Measurements from ENCODE around the gene STEAP1. TPM values are rescaled to one million over a fixed set of nuclear protein-coding genes. Genes with fewer than 3 reads are reported as not detected.
A peak's percentile ranks its signal among the peaks of the same experiment; 100 is the strongest.
"Not testable (repeated sequence)": the region's sequence is repeated elsewhere in the genome, so short reads cannot be mapped to it uniquely, and the experiment has no call there.

Gene STEAP1
- total RNA-seq (ENCODE audit: low replicate concordance), result 23.5 and 83.4 TPM in 2 replicates

DNA sequence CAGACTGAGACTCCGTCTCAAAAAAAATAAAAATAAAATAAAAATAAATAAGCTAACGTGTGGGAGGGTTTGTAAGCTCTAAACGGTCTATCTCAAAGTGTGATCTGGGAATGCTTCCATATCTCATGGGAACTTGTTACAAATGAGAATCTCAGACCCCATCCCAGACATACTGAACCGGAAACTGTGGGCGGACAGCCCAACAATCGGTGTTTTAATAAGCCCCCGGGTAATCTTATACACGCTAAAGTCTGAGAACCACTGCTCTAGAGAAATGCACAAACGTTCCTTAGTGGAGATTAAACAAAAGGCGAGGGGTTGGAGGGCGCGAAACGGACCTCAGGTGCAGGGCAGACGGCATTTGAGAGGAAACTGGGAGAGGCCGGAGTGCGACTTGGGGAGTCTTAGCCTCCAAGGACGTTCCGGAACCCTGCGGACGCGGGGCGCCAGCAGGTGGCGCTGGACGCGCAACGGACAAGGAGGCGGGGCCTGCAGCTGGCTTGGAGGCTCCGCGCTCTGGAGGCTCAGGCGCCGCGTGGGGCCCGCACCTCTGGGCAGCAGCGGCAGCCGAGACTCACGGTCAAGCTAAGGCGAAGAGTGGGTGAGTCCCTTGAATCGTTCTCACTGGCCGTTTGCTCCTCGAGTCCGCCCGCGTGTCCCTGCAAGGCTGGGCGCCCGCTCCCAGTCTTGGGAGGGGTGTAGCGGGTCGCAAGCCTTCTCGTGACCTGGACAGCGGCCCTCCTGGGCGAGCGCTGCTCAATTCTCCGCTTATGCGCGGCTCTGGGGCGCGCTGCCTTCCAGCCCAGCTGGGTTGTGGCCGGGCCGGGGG, at the start of gene STEAP1:
STEAP1 (plus strand) TSS at position 527 of the 829 bp plus-strand sequence. CDS start 5,320 bp downstream, outside the sequence.
- TF ChIP-seq, protein P1, sequence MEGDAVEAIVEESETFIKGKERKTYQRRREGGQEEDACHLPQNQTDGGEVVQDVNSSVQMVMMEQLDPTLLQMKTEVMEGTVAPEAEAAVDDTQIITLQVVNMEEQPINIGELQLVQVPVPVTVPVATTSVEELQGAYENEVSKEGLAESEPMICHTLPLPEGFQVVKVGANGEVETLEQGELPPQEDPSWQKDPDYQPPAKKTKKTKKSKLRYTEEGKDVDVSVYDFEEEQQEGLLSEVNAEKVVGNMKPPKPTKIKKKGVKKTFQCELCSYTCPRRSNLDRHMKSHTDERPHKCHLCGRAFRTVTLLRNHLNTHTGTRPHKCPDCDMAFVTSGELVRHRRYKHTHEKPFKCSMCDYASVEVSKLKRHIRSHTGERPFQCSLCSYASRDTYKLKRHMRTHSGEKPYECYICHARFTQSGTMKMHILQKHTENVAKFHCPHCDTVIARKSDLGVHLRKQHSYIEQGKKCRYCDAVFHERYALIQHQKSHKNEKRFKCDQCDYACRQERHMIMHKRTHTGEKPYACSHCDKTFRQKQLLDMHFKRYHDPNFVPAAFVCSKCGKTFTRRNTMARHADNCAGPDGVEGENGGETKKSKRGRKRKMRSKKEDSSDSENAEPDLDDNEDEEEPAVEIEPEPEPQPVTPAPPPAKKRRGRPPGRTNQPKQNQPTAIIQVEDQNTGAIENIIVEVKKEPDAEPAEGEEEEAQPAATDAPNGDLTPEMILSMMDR (IDR thresholded peaks at IDR 0.05; ENCODE audit: insufficient read depth, low read length), result peak; percentile 79
- DNase-seq (ENCODE audit: low read depth), result peak; percentile 94

DNA sequence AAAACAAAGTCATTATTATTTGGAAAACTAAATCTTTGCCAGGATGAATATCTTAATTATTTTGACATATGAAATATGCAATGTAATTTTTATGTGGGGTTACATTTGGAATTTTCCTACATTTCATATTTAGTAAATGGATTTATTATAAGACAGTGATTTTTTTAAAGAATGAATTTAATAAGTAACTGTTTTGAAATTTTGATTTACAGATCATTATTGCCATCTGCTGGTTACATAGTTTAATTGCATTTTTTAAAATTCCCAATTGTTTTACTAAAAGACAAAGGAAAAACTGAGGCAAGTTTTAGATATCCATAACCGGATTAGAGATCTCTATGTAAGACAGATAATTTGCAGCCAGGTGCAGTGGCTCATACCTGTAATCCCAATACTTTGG, 39.3 kb upstream of the STEAP1 start:
- H3K4me3 ChIP-seq (ENCODE audit: low read depth, low read length); DNase-seq (ENCODE audit: low read depth): not testable (repeated sequence)

More for the DNA sequence above, at the start of gene STEAP1:
- peak within 1 kb of the TSS; percentile 70 for H3K4me3 ChIP-seq (ENCODE audit: low read depth, low read length)

DNA sequence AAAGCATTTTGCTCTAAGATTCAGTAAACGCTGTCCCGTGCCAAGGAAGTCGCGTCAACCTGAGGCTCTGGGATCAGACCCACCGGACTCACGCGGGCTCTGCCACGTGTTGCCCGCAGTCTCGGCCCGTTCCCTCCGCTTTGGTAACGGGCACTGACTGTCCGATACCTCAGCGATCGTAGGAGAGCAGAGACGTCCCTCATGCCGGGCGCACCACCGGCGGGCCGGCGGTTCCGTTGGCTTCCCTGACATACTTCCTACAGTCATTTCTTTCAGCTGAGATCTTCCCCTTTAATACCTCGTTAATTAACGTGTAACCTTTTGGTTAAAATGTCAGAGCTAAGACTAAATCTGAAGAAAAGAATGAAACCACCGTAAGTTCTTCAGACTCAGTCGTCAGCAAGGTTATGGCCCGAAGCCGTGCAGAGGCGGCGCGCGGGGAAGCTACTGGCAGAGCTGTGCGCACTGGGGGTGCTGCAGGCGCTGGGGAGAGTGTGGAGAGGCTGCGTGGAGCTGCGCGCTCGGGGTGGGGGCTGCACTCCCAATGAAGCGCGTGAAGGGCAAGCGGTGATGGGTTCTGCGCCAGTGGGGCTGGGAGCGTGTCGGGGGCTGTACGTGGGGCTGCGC, 35.6 kb upstream of the STEAP1 start:
- DNase-seq (ENCODE audit: low read depth), result not testable (repeated sequence)

DNA sequence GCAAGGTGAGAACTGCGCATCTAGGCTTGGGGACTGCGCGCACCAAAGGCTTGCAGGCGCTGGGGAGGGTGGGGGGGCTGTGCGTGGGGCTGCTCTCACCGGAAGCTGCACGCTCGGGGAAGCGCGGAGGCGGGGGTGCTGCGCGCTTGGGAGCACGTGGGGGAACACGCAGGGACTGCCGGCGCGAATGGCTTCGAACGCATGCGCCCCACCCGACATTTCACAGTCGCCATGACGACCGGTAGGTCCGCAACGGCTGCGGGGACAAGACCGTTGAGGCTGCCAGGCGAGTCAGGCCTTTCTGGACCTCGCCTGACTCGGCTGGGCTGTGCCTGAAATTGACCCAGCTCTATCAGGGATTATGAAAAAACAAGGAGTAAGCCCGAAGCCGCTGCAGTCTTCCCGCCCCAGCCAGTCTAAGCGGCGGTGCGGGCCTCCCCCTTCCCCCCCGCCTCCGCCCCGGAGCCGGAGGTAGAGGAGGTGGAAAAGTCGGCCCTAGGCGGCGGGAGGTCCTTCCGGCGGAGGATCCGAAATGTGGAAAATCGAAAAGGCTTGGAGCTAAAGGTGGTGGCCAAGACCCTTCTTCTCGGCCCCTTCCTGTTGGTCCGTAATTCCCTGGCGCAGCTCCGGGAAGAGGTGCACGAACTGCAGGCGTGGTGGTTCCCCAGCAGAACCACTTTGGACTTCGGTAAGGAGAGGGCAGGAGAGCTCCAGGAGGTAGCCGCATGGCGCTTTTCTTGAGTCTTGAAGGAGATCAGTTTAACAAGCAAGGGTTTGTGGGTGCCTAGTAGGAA, 34.9 kb upstream of the STEAP1 start:
- no peak for DNase-seq (ENCODE audit: low read depth)
- peak overlapping the region; percentile 55 for H3K4me3 ChIP-seq (ENCODE audit: low read depth, low read length)
- TF ChIP-seq, protein P1 (IDR thresholded peaks at IDR 0.05; ENCODE audit: insufficient read depth, low read length), result no peak

More for the DNA sequence above, 35.6 kb upstream of the STEAP1 start:
- peak overlapping the region; percentile 55 for H3K4me3 ChIP-seq (ENCODE audit: low read depth, low read length)

DNA sequence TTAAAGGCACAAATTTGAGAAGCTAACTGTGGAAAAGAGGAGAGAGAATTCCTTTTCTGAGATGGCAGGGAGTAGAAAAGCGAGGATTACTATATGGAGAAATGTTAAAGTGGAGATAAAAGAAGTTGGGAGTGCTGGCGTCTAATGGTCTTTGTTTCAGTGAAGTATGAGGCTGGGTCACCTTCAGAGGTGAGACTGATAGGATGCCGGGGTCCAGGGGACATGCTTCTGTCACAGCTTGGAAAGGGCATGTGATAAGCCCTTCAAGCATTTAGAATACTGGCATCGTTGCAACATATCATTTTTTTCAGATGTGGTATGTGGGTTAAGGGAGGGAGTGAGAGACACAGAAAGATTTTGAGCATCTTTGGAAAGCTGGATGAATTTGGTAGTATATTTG, 34.1 kb upstream of the STEAP1 start:
- not testable (repeated sequence) for DNase-seq (ENCODE audit: low read depth); H3K4me3 ChIP-seq (ENCODE audit: low read depth, low read length)

DNA sequence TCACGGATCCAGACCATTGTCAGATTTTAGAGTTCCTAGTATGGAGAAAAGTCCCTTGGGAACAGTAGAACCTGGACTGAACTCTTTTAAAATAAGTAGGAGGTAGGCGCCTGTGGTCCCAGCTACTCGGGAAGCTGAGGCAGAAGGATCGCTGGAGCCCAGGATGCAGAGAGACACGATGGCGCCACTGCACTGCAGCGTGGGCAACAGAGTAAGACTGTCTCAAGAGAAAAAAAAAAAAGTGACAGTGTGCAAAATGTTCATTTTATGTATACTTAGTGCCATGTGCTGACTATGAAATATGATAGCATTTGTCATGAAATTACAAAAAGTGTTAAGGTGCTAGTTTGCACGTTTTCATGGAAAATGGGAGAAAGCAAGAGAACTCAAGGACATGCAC, 22.5 kb upstream of the STEAP1 start:
- not testable (repeated sequence) for DNase-seq (ENCODE audit: low read depth)

DNA sequence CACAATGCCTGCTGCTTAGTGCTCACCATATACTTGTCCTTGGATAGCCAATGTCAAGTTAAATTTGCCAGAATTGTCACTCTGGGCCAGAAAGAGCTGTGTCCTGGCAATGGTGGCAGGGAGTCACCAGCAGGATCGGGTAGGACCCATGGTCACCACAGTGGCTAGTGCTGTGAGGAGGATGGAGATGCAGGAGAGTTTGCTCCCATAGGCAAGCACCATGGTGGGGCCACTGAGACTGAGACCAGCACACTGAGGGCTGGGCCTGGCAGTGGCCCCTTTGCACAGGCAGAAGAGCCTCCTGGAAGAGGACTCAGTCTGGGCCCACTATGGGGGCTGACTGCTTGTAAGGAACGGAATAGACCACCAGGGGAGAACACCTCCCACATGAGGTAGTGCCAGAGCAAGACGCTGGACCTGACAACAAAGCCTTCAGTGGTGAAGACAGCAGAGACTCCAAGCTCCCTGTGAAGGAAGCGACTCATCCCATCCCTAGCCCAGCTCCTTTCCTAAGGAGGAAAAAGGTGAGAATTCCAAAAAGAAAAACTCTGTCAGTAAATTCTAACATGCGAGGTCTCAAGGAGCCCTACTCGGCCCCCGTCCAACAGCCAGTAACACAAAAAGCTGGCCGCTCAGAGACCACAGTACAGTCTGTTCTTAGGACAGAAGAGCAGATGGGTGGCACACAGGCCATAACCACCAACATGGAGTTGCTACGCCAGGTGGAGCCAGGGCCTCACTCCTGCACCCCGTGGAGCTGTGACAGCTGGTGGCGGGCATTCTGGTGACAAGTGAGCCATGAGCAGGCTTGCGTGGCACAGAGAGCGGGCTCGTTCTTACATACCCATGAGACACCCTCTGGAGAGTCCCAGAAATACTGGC, 6.9 kb upstream of the STEAP1 start:
- DNase-seq (ENCODE audit: low read depth); H3K4me3 ChIP-seq (ENCODE audit: low read depth, low read length): not testable (repeated sequence)

More for the DNA sequence above, 22.5 kb upstream of the STEAP1 start:
- H3K4me3 ChIP-seq (ENCODE audit: low read depth, low read length), result not testable (repeated sequence)

DNA sequence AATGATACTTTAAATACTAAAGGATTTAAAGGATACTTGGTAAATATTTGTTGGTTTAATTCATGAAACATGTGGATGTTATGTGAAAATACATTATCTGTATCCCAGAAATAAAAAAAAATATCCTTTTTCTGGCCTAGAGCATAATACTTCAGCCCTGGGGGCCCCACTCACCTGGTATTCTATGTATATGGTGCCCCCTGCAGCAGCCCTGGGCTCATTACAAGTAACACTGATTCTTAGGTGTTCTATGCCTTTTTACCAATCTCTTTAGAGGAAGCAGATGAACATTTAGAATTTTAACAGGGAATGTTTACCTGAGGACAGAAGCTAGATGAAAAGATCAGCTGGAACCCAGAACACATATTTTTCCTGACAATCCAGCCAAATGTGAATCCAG, 4.8 kb upstream of the STEAP1 start:
- TF ChIP-seq, protein P1 (IDR thresholded peaks at IDR 0.05; ENCODE audit: insufficient read depth, low read length), result peak; percentile 46
- H3K4me3 ChIP-seq (ENCODE audit: low read depth, low read length); DNase-seq (ENCODE audit: low read depth): not testable (repeated sequence)

DNA sequence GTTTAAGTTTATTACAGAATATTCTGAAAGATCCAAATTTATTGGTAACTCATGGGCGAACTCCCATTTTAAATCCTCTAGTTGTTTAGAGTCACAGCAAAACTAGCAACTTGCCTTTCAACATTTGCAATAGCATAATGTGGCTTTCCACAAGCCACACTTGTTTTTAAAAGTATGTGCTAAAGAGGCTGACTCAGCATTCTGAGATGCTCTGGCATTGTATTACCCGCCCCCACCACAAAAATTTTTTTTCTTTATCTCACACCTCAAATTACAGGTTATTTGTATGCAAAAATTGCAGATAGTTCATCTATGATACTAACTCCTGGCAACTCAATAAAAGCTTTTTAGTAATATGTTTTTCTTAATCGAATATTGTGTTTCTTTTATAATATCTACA, 2.4 kb upstream of the STEAP1 start:
- not testable (repeated sequence) for DNase-seq (ENCODE audit: low read depth)

More for the DNA sequence above, 2.4 kb upstream of the STEAP1 start:
- not testable (repeated sequence) for H3K4me3 ChIP-seq (ENCODE audit: low read depth, low read length)
